Stimulated activated CD8-positive, alpha-beta memory T cell treated with anti-CD3 and anti-CD28 coated beads, Interleukin-12 subunit alpha, Interleukin-12 subunit beta, amount 100 ng/mL, for 24 hours (primary cell): ENCODE results near the gene AUTS2.
"Not testable (repeated sequence)": the region's sequence is repeated elsewhere in the genome, so short reads cannot be mapped to it uniquely, and the experiment has no call there.

ENCODE experiments used
- DNase-seq: peaks from one replicate; pipeline ENCODE4 v3.0.0-alpha.2; 2020; ENCODE audit errors: extremely low read depth

Gene AUTS2

DNA sequence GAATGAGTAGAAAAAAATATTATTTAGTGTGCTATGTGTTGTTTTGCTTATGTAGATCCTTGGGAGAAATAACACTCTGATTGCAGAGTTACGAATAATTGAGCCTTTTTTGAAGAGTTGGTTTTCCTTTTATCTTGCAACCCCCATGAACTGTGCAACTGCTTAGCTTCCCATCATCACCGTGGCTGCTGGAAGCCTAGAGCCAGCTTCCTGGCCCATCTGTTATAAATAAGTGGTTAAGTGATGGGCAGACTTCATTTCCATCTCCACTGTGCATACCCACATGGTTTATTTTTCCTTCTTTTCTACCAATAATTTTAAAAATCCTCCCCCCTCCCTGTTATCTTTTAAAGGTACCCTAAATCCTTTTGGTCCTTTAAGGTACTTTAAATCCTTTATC lies 978.8 kb downstream of the AUTS2 start:
- DNase-seq = no peak

GRCh38 chr7:70578131-70578530 lies 979.9 kb downstream of the AUTS2 start:
- no peak for DNase-seq

- DNase-seq = no peak
Observed at GRCh38 chr7:70579397-70580097, 981.3 kb downstream of the AUTS2 start.

GRCh38 chr7:70580161-70580560 lies 981.9 kb downstream of the AUTS2 start:
- no peak for DNase-seq

- no peak for DNase-seq
Observed at GRCh38 chr7:70582927-70583895, 984.9 kb downstream of the AUTS2 start.

GRCh38 chr7:70583965-70584883 lies 985.9 kb downstream of the AUTS2 start:
- no peak for DNase-seq

GRCh38 chr7:70585071-70585470 lies 986.8 kb downstream of the AUTS2 start:
- no peak for DNase-seq

DNA sequence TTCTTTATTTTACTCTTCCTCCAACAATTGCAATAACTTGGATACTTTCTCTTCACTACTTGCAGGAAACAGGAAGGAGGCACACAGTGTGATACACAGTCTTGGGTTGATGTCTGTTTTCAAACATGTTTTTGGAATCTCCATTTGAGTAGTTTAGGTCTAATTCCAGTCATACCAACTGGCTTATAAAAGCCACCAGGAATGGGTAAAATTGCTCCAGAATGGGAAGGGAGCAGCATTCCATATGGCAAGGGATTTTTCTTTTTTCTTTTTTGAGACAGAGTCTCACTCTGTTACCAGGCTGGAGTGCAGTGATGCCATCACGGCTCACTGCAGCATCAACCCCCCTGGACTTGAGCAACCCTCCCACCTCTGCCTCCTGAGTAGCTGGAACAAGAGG lies 988.5 kb downstream of the AUTS2 start:
- no peak for DNase-seq

DNA sequence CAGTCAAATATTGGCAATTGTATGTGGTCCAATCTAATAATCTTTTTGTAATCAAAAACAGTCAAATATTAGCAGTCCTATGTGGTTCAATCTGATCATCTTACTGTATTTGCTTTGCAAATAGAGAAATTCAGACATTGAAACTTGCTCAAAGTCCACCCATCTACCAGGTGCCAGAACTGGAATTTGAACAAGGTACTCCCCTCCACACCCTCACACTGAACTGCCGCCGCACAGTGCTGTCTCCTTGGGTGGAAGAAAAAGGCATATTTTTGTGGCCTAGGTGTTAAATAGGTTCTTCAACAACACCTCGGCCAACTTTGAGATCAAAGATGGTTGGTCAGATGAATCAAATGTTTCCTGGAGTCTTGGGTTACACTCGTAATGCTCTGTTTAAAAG lies 989.5 kb downstream of the AUTS2 start:
- no peak for DNase-seq

DNA sequence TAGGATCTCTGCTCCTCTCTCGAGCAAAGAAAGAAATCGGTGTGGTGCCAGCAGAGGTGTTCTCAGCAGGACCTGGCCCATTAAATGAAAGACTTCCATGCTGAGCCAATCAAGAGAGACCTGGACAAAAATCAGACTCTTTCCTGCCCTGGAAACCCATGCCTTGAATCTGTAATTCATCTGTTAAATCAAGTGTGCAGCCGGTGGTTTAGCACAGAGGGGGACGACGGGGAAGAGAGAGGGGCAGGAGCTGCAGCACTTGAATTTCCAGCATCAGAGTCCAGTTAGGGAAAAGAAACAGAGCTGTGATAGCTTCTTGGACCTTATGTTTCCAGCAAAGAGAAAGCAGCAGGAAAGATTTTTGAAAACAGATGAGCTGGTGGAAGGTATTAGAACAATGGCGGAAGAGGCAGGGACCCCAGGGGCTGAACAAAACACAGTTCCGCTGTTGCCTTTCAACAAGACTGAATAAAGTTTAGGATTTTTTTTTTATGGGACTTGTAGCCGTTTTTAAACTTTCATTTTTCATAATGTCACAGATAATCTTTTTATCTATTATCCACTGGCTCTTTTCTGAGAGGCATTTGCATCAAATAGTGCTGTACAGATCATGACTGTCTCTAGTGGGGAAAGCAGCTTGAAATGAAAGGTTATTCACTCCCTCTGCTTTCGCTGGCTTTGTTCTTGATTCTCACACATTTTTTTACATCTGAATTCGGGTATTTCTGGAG lies 990.1 kb downstream of the AUTS2 start:
- no peak for DNase-seq

- no peak for DNase-seq
Observed at GRCh38 chr7:70589010-70589409, 990.7 kb downstream of the AUTS2 start.

DNA sequence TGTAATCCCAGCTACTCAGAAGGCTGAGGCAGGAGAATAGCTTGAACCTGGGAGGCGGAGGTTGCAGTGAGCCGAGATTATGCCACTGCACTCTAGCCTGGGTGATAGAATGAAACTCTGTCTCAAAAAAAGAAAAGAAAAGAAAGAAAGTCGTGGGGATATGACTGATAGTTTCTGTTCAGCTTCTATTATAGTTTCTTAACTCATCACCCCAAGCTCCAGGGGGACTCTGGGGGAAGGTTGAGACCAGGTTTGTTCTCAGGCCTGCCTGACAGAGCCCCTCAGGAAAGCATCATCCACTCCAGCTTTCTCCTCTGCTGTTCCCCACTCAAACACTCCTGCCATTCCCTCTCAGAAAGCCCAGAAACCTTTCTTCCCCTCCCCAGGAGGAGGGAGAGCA lies 991.3 kb downstream of the AUTS2 start:
- DNase-seq = no peak

DNA sequence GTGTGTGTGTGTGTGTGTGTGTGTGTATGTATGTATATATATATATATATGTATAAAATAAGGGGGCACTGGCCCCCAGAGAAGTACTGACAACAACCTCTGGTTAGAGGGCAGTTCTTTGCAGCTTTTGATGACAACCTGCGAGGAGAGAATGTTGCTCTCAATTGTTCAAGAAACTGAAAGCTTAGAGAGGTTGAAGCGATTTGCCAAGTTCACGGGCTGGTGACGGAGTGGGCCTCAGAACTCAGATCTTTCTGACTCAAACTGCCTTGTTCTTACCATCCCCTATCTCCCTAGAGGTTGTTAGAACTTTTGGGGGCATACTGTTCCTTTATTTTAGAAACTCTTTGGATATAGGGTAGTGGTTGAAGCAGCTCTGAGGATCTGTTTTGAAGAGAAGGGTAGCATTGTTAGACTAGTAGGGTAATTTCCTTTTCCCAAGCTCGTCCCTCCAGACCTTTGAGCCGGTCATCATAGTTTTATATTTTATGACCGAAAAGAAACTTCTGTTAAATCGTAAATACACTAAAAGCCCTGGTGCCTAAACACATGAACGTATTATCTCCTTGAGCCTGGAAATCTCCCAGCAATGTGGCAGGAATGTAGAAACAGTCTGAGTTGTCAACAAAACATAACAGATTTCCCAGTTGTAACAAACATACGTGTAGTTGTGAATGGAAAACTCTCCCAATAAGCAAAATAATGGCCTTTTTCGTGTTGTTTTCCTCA lies 992.0 kb downstream of the AUTS2 start:
- DNase-seq = no peak

DNA sequence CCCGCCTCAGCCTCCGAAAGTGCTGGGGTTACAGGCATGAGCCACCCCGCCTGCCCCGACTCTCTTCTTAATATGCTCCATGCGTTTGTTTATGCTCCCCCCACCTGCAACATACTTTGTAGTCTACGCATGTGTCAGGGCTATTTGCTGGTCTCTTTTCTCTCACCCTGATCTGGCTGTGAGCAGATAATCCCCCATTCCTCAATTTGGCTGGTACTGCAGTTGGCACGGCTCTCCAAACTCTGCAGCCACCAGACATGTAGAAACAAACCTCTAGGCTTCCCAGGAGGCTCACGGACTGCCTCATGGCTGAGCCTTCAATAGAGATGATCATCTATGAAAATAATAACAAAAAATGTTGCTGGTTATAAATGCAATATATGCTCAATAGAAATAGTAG lies 993.4 kb downstream of the AUTS2 start:
- DNase-seq = no peak

DNA sequence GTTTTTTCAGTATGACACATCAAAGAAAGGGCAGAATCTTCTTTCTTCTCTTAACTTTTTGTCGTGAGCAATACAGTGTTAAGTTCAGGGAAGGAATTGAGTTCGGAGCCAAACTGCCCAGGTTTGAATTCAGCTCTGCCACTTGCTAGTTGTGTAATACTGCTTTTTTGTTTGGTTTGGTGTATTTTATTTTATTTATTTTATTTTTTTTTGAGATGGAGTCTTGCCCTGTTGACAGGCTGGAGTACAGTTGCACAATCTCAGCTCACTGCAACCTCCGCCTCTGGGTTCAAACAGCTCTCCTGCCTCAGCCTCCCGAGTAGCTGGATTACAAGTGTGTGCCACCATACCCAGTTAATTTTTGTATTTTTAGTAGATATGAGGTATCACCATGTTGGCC lies 993.9 kb downstream of the AUTS2 start:
- DNase-seq = no peak

GRCh38 chr7:70594170-70594569 lies 995.9 kb downstream of the AUTS2 start:
- DNase-seq = no peak

GRCh38 chr7:70594885-70595284 lies 996.6 kb downstream of the AUTS2 start:
- DNase-seq = not testable (repeated sequence)

GRCh38 chr7:70595370-70595754 lies 997.1 kb downstream of the AUTS2 start:
- no peak for DNase-seq

DNA sequence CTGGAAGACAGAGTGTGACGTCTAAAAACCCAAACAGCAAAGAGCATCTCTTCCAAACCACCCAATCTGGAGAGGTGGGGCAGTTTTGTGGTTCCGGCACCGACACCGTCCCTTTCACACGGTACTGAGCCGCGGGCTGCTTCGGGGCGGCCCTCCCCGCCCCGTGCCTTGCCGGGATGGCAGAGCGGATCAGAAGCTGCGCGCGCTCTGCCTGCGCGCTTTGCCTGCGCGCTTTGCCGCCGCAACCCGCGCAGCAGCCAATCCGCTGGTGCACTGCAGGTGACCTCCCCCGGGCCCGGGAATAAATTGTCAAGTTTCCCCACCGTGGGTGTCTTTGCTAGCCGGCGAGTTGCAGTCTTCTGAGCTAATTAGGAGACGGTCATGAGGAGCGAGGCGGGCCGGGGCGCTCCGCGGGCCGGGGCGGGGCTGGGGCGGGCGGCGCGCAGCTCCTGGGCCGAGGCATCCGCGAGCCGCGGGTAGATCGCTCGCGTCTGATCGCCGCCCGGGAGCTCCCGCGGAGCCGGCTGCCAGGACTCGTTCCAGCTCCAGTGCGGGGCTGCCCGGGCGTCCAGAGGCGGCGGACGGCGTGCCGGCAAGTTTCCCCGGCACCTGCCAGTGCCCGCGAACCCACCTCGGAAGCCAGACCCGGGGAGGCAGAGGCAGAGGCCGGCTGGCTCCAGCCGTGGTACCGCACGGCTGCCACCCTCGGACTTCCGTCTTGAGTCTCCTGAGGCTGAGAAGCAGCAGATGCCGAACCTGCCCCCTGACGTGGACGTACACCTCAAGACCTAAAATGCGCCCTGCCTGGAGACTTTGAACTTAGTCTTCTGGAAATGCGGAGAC lies 997.7 kb downstream of the AUTS2 start:
- DNase-seq = no peak

DNA sequence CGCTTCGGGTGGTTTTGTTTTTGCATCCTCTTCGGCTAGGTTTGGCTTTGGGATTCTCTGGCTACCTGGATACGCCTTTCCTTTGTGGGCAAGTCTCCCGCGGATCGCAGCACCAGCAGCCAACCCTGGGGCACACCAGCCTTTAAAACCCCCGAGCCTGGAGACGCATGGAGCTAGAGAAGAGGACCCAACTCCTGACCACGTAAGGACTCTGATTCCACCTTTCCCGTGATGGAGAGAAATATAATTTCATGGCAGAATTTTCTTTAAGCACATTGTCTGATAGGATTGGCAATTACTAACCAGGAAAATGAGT lies 998.3 kb downstream of the AUTS2 start:
- DNase-seq = no peak
